Measurements from ENCODE around the gene ZNF70. TPM values are rescaled to one million over a fixed set of nuclear protein-coding genes. Genes with fewer than 3 reads are reported as not detected.

ZNF70 gene
- total and polyA plus RNA-seq, 12 donors: 1.2 to 4.2 (median 3.6) TPM

GRCh38 chr22:23695141-23695540 lies 55.8 kb downstream of the ZNF70 start:
- ATAC-seq: no peak
- Histone ChIP-seq H3K4me1 (peaks cover 0 to 28% (median 0%) of the 10 kb centered on the region in 9 donors), H3K27me3 (no peaks in the 10 kb centered on the region), H3K4me3 (no peak overlapping the region), H3K9me3 (no peaks in the 10 kb centered on the region), H3K27ac (peak overlapping the region in 2 of 10 donors; percentile 35 to 93), H3K36me3 (peaks cover 0 to 57% (median 24%) of the 10 kb centered on the region in 9 donors)
- TF ChIP-seq CTCF (IDR thresholded peaks at IDR 0.05): no peak
- intact Hi-C loops (cut with DNase I): no loop called here
- WGBS, 2 donors: 76 to 90% methylated on average over 3 of the region's 3 CpGs
- DNase-seq: no peak

DNA sequence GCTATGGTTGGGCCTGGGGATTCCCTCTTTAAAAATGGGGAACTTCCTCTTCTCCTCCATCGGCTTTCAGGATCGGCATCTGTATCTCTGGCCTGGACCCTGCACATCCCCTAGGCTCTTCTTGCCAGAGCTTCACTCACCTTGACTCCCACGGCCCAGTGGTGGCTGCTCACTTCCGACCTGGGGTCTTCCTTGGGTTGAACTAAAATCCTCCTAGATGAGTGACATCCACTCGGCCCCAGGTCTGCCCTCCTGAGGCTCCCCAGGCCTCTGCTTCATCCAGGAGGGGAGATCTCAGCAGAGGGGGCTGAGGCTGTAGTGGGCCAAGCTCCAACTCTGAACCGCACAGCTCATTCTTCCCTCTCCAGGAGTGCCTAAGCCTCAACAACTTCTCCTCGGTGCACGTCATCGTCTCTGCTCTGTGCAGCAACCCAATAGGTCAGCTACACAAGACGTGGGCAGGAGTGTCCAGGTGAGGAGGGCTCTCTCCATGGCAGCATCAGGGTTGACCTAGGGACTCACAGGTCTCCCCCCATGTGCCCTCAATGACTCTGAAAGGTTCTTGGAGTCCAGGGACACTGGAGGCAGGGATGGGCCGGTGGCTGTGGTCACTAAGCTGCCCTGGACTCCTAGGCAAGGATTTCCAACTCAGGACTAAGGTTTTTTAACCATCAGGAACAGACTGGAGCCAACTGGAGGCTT lies 56.8 kb downstream of the ZNF70 start:
- WGBS, 2 donors: 89 to 91% methylated on average over 11 of the region's 11 CpGs
- peak overlapping the region in 1 of 10 donors; percentile 93 for H3K27ac ChIP-seq
- DNase-seq: no peak
- intact Hi-C loops (cut with DNase I): no loop called here
- H3K9me3 ChIP-seq: no peaks in the 10 kb centered on the region
- H3K4me3 ChIP-seq: no peak overlapping the region
- peaks cover 0 to 28% (median 0%) of the 10 kb centered on the region in 9 donors for H3K4me1 ChIP-seq
- TF ChIP-seq CTCF (IDR thresholded peaks at IDR 0.05): no peak
- H3K36me3 ChIP-seq: peaks cover 0 to 56% (median 24%) of the 10 kb centered on the region in 9 donors
- no peak for ATAC-seq
- H3K27me3 ChIP-seq: no peaks in the 10 kb centered on the region

GRCh38 chr22:23692598-23693291 lies 58.2 kb downstream of the ZNF70 start:
- Histone ChIP-seq H3K4me3 (no peak overlapping the region), H3K9me3 (no peaks in the 10 kb centered on the region), H3K36me3 (peaks cover 0 to 46% (median 19%) of the 10 kb centered on the region in 9 donors), H3K4me1 (peaks cover 0 to 28% (median 0%) of the 10 kb centered on the region in 9 donors), H3K27ac (no peak overlapping the region), H3K27me3 (no peaks in the 10 kb centered on the region)
- no peak for ATAC-seq
- TF ChIP-seq CTCF (IDR thresholded peaks at IDR 0.05): no peak
- intact Hi-C loops (cut with DNase I): no loop called here
- 88 to 92% methylated on average over 12 of the region's 12 CpGs for WGBS, 2 donors
- DNase-seq: no peak

DNA sequence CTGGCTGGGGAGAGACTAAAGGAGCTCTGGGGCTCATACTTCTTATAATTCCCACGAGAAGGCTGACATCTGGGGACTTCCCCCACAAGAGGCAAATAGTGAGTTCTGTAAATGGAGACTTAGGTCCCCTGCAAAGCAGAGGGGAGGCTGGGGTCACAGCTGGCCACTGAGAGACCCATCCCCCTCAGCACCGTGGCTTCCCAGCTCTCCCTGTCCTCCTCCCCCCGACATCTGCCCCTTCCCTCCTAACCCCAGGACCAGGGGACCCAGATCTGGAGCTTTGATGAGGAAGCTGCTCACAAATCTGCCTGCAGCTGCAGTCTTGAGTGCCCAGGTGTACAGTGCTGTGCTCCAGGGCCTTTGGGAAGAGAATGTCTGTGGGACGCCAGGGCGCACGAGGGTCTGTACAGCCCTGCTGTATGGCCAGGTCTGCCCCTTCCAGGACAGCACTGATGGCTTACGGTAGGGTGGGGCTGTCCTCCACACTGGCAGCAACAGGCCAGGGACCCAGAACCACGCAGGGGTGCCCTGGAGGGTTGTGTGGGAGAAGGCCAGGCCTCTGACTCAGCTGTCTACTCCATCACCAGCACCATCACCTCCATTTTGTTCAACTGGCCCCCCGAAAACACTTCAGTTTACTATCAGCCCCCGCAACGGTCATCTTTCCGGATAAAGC lies 59.0 kb downstream of the ZNF70 start:
- no peaks in the 10 kb centered on the region for H3K9me3 ChIP-seq

More for the DNA sequence above, 59.0 kb downstream of the ZNF70 start:
- DNase-seq (no peak), ATAC-seq (no peak)
- no peak overlapping the region for H3K27ac ChIP-seq
- intact Hi-C loops (cut with DNase I): no loop called here
- WGBS, 2 donors: 90 to 93% methylated on average over 12 of the region's 12 CpGs
- H3K36me3 ChIP-seq: peaks cover 0 to 46% (median 19%) of the 10 kb centered on the region in 9 donors
- no peak overlapping the region for H3K4me3 ChIP-seq
- TF ChIP-seq CTCF (IDR thresholded peaks at IDR 0.05): no peak
- H3K4me1 ChIP-seq: peaks cover 0 to 20% (median 0%) of the 10 kb centered on the region in 9 donors
- no peaks in the 10 kb centered on the region for H3K27me3 ChIP-seq

Measured in heart right ventricle (tissue), 16 donors.